C4-2B (cell line): Measurements from ENCODE around the gene GPR87.

Experiments
- H3K27ac ChIP-seq: fragments of 450-650 bp; 2 replicates; pipeline ENCODE4 v1.5.1; 2017
- ZFX ChIP-seq: fragments of 450-650 bp; IDR thresholded peaks from 2 replicates; pipeline ENCODE4 v1.6.1; 2017
- TF ChIP-seq, protein P1 (sequence below): fragments of 450-650 bp; conservative IDR thresholded peaks from 2 replicates; pipeline ENCODE4 v1.5.1; 2017; ENCODE audit warnings: mild to moderate bottlenecking

GPR87 gene, protein sequence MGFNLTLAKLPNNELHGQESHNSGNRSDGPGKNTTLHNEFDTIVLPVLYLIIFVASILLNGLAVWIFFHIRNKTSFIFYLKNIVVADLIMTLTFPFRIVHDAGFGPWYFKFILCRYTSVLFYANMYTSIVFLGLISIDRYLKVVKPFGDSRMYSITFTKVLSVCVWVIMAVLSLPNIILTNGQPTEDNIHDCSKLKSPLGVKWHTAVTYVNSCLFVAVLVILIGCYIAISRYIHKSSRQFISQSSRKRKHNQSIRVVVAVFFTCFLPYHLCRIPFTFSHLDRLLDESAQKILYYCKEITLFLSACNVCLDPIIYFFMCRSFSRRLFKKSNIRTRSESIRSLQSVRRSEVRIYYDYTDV

DNA sequence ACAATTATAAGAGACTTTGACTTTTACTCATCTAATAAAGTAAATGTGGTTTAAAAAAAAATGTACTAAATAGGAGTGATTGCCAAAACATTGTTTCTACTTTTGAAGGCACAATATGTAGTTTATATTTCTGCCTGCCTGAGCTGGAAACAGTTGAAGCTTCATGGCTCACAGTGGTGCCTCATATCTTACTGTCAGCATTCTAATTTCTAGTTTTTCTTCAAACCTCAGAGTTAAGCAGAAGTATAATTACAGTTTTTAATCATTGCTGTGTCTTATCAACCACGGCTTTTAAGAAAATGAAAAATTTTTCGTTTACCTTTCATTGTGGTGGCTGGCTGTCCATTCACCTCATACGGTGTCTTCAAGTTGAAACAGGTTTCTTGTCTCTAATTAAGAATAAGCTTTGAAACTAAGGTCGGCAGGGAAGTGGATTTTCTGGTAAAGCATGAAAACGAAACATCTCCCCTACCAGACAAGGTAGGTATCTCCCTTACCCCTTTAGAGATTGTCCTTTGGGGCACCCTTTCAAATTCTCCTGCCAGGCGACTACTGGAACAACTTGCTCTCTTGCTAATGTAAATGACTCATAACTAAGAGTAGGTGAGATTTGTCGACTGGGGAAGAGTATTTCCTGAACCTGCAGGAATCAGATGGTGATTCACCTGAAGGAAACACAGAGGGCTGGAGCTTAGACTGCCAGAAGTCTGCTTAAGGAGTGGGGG is at the start of gene GPR87:
Gene GPR87, minus strand, starts transcription at position 554 of the 725 bp plus-strand sequence. CDS start 16,720 bp downstream, outside the sequence.
- no peak within 1 kb of the TSS for H3K27ac ChIP-seq
- TF ChIP-seq, protein P1, sequence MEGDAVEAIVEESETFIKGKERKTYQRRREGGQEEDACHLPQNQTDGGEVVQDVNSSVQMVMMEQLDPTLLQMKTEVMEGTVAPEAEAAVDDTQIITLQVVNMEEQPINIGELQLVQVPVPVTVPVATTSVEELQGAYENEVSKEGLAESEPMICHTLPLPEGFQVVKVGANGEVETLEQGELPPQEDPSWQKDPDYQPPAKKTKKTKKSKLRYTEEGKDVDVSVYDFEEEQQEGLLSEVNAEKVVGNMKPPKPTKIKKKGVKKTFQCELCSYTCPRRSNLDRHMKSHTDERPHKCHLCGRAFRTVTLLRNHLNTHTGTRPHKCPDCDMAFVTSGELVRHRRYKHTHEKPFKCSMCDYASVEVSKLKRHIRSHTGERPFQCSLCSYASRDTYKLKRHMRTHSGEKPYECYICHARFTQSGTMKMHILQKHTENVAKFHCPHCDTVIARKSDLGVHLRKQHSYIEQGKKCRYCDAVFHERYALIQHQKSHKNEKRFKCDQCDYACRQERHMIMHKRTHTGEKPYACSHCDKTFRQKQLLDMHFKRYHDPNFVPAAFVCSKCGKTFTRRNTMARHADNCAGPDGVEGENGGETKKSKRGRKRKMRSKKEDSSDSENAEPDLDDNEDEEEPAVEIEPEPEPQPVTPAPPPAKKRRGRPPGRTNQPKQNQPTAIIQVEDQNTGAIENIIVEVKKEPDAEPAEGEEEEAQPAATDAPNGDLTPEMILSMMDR: no peak
- no peak for TF ChIP-seq ZFX

DNA sequence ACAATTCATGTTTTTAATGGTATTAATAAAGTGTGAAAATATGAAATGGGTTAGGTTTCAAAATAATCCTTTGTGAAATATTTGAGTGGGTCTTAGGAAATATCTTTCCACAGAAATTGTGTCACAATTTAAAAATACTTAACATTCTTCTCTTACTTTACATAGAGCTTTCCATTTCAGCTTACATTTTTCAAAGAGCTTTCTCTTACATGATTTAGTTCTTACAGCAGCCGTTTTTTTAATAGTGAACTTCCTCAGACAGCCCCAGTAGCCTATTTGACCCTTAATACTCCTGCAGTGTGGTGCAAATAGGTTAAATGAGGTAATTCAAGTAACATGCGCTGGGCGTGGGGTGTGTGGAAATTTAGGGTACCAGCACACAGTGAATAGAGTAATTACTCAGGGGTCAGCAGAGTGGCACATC is 46.1 kb upstream of the GPR87 start:
- TF ChIP-seq, protein P1: no peak
- TF ChIP-seq ZFX: no peak
- no peak overlapping the region for H3K27ac ChIP-seq

DNA sequence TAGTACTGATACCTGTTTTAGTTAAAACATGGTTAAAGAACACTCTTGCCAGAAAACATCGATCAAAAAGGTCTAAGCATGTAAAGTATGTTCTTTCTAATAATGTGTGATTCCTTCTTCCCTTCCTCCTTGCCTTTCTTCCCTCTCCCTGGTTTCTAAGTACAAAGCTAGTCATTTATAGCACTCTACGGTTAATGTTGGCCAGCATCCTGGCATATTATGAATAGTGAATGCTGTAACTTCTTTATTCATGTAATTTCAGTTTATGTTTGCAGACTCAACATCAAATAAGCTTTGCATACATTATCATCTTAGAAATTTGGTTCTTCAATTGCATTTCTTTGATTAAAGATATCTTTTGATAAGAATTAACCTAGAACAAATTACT is 40.8 kb upstream of the GPR87 start:
- no peak for TF ChIP-seq ZFX
- TF ChIP-seq, protein P1: no peak
- no peak overlapping the region for H3K27ac ChIP-seq

DNA sequence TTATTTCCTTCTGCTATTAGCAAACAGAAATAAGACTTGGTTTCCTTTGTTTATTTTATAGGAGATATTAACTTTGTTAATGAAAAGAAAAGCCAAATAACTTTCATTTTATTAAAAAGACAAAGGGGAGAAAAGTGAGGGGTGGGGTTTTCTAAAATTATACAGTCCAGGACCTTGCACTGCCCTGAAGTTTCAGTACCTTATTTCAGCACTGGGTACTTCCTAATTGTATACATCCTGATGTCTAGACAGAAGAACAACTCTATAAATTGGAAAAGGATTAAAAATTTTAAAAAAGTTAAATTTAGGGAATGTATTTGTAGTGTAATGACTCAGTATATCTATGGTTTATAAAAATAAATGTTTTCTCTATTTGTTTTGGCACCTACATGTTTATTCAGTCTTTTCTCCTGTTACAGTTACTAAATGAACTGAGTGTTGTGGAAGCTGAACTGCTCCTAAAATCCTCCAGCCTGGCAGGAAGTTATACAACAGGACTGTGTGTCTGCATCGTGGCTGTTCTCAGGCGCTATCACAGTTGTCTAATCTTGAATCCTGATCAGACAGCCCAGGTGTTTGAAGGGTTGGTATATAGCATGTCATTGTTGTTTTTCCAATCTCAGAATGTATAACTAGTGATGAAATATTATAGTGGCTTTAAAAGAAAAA is 40.3 kb upstream of the GPR87 start:
- H3K27ac ChIP-seq: no peak overlapping the region
- TF ChIP-seq, protein P1: no peak
- no peak for TF ChIP-seq ZFX

DNA sequence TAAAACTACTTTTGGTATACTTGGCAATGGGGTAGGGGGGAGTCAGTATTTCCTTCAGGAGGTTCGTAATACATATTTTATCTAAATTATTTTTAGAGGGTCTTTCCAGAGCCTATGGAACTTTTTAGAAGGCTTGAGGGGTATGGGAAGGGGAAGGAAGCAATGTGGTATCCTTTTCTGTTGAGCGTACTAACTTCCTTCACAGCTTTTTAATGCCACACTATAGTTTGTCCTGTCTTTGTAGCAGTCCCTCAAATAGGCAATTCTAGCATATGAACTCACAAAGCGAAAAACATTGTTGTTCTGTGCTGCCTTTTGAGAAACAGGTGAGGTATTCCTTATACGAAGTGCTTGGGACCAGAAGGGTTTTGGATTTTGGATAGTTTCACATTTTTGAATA is 35.0 kb upstream of the GPR87 start:
- H3K27ac ChIP-seq: no peak overlapping the region
- TF ChIP-seq ZFX: no peak

DNA sequence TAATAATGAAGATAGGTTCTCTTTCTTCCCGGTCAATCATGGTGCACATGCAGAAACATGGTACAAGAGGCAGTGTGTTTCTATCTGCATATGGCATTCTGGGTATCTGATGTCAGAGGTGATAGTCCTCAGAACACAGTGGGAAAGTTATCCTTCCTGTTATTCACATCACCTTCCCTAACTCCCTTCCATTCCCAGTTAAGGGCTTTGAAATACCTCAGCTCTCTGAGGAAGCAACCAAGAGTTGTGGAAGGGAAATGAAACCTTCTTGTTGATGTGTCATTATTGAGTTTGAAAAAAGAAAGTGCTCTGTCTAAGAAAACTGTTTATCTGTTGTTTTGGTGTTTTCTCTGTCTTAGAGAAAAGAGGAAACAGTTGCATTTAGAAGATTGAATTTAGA is 34.6 kb upstream of the GPR87 start:
- H3K27ac ChIP-seq: no peak overlapping the region
- no peak for TF ChIP-seq ZFX
- TF ChIP-seq, protein P1: no peak; the same call in 1 of the 2 replicates

DNA sequence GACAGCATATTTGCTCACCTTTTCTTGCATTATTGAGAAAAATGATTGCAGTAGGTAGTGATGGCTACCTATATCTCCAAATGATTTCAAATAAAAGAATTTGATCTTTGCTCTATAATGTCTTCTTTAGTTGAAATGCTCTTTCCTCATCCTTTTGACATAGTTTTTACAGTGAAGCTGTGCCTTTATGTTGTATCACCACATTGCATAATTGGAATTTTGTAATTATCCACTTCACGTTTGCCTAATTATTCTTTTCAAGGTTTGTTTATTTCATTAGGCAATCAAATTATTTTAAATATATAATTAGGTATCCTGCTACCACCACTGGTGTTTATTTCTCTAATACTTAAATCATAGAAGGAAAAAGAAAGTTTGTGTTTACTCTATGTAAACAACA is 34.0 kb upstream of the GPR87 start:
- TF ChIP-seq, protein P1: no peak
- TF ChIP-seq ZFX: no peak
- no peak overlapping the region for H3K27ac ChIP-seq
